ENCODE data around the gene BLOC1S5. TPM values are rescaled to one million over a fixed set of nuclear protein-coding genes. Genes with fewer than 3 reads are reported as not detected.
A peak's percentile ranks its signal among the peaks of the same experiment; 100 is the strongest.

Gene BLOC1S5
- total RNA-seq, 2 donors from 2014 or later, result 7.3 to 7.8 TPM

DNA sequence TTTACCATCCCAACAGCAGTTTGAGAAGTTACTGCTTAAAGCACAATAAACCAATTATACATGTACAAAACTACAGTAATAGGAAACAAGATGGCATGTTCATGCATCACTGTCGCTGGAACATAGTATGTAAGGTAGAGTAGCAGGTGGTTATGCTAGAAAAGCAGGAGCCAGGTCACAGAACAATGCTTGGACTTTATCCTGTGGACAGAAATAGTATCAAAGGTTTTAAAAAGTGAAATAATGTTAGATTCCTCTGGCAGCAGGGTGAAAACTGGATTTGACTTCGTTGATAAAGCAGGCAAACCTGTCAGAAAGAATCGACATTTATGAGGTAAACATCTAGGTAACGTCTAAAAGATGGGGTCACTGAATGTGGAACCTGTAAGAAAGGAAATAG, 2.5 kb downstream of the BLOC1S5 start:
- no peaks in the 10 kb centered on the region for H3K27me3 ChIP-seq
- no peak overlapping the region for H3K27ac ChIP-seq
- no peak overlapping the region for H3K4me3 ChIP-seq
- TF ChIP-seq, protein P1, sequence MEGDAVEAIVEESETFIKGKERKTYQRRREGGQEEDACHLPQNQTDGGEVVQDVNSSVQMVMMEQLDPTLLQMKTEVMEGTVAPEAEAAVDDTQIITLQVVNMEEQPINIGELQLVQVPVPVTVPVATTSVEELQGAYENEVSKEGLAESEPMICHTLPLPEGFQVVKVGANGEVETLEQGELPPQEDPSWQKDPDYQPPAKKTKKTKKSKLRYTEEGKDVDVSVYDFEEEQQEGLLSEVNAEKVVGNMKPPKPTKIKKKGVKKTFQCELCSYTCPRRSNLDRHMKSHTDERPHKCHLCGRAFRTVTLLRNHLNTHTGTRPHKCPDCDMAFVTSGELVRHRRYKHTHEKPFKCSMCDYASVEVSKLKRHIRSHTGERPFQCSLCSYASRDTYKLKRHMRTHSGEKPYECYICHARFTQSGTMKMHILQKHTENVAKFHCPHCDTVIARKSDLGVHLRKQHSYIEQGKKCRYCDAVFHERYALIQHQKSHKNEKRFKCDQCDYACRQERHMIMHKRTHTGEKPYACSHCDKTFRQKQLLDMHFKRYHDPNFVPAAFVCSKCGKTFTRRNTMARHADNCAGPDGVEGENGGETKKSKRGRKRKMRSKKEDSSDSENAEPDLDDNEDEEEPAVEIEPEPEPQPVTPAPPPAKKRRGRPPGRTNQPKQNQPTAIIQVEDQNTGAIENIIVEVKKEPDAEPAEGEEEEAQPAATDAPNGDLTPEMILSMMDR (IDR thresholded peaks at IDR 0.05), result no peak
- H3K9me3 ChIP-seq, result no peaks in the 10 kb centered on the region
- H3K36me3 ChIP-seq, result peaks cover 7% of the 10 kb centered on the region
- peaks cover 0 to 6% of the 10 kb centered on the region in 2 donors for H3K4me1 ChIP-seq
- no peak for DNase-seq (ENCODE audit: low spot score)

DNA sequence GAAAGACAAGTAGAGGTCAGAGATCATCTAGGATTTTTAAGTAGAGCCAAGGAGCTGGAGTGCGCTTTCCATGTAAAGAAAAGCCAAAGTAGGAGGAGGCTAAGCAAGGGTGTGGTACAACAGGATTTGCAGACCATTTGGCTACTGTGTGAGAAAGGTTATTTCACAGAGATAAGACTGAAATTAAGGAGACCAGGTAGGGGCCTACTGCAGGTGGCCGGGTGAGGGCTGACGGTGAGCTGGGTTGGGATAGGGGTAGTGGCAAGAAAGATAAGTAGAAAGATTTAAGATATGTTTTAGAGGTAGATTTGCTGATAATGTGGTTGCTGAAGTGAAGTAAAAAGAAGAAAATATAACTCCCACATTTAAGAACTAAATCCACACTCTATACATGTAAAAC, 3.8 kb downstream of the BLOC1S5 start:
- H3K27ac ChIP-seq, result no peak overlapping the region
- no peak overlapping the region for H3K4me3 ChIP-seq
- no peaks in the 10 kb centered on the region for H3K9me3 ChIP-seq
- peaks cover 7% of the 10 kb centered on the region for H3K36me3 ChIP-seq
- no peak for DNase-seq (ENCODE audit: low spot score)
- H3K27me3 ChIP-seq, result no peaks in the 10 kb centered on the region
- TF ChIP-seq, protein P1 (IDR thresholded peaks at IDR 0.05), result no peak
- H3K4me1 ChIP-seq, result peaks cover 0 to 6% of the 10 kb centered on the region in 2 donors

DNA sequence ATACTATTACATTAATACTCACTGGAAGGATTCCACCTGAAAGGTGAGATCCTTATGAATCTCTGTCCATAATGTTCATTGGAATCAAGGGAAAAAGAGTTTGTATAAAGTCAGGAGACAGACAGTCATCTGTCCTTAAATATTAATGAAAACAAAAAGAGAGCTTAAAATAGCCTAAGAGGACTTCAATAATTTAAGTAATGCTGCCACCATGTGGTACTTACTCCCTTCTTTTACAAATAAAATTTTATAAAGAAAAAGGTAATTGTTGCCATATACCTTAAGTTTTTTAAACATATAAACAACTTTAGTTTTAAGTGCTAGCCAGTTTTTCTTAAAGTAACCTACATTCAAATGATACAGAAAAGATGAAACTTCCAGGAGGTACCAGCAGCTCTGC, 5.1 kb downstream of the BLOC1S5 start:
- Histone ChIP-seq H3K9me3 (no peaks in the 10 kb centered on the region), H3K36me3 (peaks cover 7% of the 10 kb centered on the region), H3K4me1 (no peaks in the 10 kb centered on the region), H3K4me3 (no peak overlapping the region), H3K27me3 (no peaks in the 10 kb centered on the region), H3K27ac (peak overlapping the region in 1 of 2 donors; percentile 33)
- no peak for DNase-seq (ENCODE audit: low spot score)
- TF ChIP-seq, protein P1 (IDR thresholded peaks at IDR 0.05), result peak; percentile 37 to 55

DNA sequence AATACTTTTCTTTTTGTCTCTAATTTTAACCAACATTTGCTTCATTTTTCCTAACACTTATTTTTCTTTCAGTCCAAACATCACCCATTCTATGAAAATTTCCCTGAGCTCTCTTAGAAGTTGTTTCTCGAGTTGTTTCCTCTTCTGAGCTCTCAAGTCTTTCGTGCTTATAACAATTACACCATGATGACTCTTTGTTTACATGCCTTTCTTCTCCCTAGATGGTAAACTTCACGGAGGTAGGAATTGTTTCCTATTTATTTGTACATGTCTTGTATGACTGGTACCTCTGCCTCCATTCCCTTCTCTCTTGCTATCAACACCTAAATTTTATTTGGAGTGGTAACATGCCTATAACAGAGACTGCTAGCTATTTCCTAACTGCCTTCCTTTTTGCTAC, 6.4 kb downstream of the BLOC1S5 start:
- no peaks in the 10 kb centered on the region for H3K27me3 ChIP-seq
- TF ChIP-seq, protein P1 (IDR thresholded peaks at IDR 0.05), result no peak
- no peak for DNase-seq (ENCODE audit: low spot score)
- no peaks in the 10 kb centered on the region for H3K9me3 ChIP-seq
- no peaks in the 10 kb centered on the region for H3K4me1 ChIP-seq
- peaks cover 7% of the 10 kb centered on the region for H3K36me3 ChIP-seq
- H3K4me3 ChIP-seq, result no peak overlapping the region
- H3K27ac ChIP-seq, result no peak overlapping the region

DNA sequence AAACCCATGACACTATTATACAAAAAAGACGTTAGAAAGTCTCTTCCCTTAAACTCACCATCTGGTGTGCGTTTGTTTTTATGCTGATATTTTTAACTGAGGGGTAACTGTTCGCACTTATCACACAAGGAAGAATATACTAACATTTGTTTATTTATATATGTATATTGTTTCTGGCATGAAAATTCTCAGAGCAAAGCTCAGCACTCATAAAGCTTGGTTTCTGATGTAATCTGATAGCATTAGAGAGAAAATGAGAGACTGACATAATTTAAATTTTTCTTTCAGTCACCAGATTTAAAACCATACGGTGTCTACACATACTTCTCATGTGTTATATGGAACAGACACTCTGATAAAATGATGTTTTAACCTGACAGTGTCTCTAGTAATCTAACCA, 6.9 kb downstream of the BLOC1S5 start:
- Histone ChIP-seq H3K27ac (no peak overlapping the region), H3K36me3 (peaks cover 7% of the 10 kb centered on the region), H3K9me3 (no peaks in the 10 kb centered on the region), H3K27me3 (no peaks in the 10 kb centered on the region), H3K4me3 (no peak overlapping the region), H3K4me1 (no peaks in the 10 kb centered on the region)
- DNase-seq (ENCODE audit: low spot score), result no peak
- TF ChIP-seq, protein P1 (IDR thresholded peaks at IDR 0.05), result no peak

DNA sequence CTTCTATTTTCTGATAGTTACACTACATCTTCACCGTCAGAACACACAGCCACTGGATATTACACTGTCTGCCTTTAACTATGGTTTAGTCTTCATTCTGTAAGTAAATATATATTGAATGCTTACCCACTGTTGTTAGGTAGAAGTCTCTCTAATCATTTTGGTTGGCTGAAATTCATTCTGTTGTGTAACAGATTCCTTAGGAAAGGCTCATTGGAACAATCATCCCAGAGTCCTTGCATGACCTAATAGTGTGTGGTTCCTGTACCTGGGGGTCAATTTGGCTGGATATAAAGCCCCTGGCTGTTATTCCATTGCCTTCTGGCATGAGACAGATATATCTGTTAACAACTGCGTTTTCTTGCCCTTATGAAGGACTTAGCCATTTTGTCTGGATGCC, 9.9 kb downstream of the BLOC1S5 start:
- TF ChIP-seq, protein P1 (IDR thresholded peaks at IDR 0.05), result no peak

More for the DNA sequence above, 9.9 kb downstream of the BLOC1S5 start:
- no peak overlapping the region for H3K27ac ChIP-seq
- H3K9me3 ChIP-seq, result no peaks in the 10 kb centered on the region
- DNase-seq (ENCODE audit: low spot score), result no peak
- no peaks in the 10 kb centered on the region for H3K36me3 ChIP-seq
- no peaks in the 10 kb centered on the region for H3K27me3 ChIP-seq
- H3K4me1 ChIP-seq, result no peaks in the 10 kb centered on the region
- no peak overlapping the region for H3K4me3 ChIP-seq

All from right atrium auricular region (tissue), 2 donors.